Fibroblast of mammary gland (primary cell): ENCODE data around the gene AGPAT4.

Source experiments
- DNase-seq: peaks from one replicate; pipeline ENCODE4 v3.0.0-alpha.2; 2010; ENCODE audit warnings: low read depth
- H3K4me3 ChIP-seq: 2 replicates; pipeline ENCODE4 v1.5.1; 2011; ENCODE audit warnings: low read depth, mild to moderate bottlenecking, low read length, moderate library complexity; ENCODE audit not compliant: control insufficient read depth
- CTCF ChIP-seq: conservative IDR thresholded peaks from 2 replicates; pipeline ENCODE4 v1.5.1; 2011; ENCODE audit warnings: low read depth, low read length, inconsistent platforms; ENCODE audit not compliant: control insufficient read depth, insufficient read depth

The AGPAT4 gene

GRCh38 chr6:161137839-161138542 lies 135.9 kb downstream of the AGPAT4 start:
- TF ChIP-seq CTCF, result no peak
- peak; percentile 73 for DNase-seq
- H3K4me3 ChIP-seq, result no peak overlapping the region

- no peak for DNase-seq
Measured at GRCh38 chr6:161137320-161137719, 136.5 kb downstream of the AGPAT4 start.

GRCh38 chr6:161136655-161137054 lies 137.2 kb downstream of the AGPAT4 start:
- no peak for DNase-seq
- no peak overlapping the region for H3K4me3 ChIP-seq
- TF ChIP-seq CTCF, result no peak

More at GRCh38 chr6:161137320-161137719, 136.5 kb downstream of the AGPAT4 start:
- TF ChIP-seq CTCF, result no peak
- no peak overlapping the region for H3K4me3 ChIP-seq

- TF ChIP-seq CTCF, result no peak
- no peak for DNase-seq
- no peak overlapping the region for H3K4me3 ChIP-seq
Measured at GRCh38 chr6:161135695-161136591, 137.9 kb downstream of the AGPAT4 start.

- TF ChIP-seq CTCF, result no peak
- peak; percentile 32 for DNase-seq
- no peak overlapping the region for H3K4me3 ChIP-seq
Measured at GRCh38 chr6:161134550-161135298, 139.1 kb downstream of the AGPAT4 start.

GRCh38 chr6:161133963-161134362 lies 139.9 kb downstream of the AGPAT4 start:
- no peak overlapping the region for H3K4me3 ChIP-seq
- no peak for TF ChIP-seq CTCF
- peak; percentile 78 for DNase-seq
